ENCODE measurements around the gene FKBP2.

GRCh38 chr11:64286801-64287159 lies 45.9 kb downstream of the FKBP2 start:
- no peak for TF ChIP-seq YY1 (IDR thresholded peaks at IDR 0.05; ENCODE audit: insufficient read depth, insufficient read length)
- no peak for TF ChIP-seq SUZ12 (IDR thresholded peaks at IDR 0.05; ENCODE audit: extremely low read depth, insufficient read depth, insufficient read length)
